ENCODE results near the gene CCDC192.

CCDC192 gene

GRCh38 chr5:127863610-127864395 is 160.6 kb downstream of the CCDC192 start:
- Histone ChIP-seq H3K79me2 (ENCODE audit: control insufficient read depth, low read length) (no peaks in the 10 kb centered on the region), H3K27ac (ENCODE audit: low read depth, low read length) (no peak overlapping the region), H3K9me2 (replicated peaks; ENCODE audit: control insufficient read depth, low read length) (no peaks in the 10 kb centered on the region), H3K4me1 (ENCODE audit: control insufficient read depth, low read length) (peaks cover 22% of the 10 kb centered on the region), H3K36me3 (ENCODE audit: control insufficient read depth, low read length) (no peaks in the 10 kb centered on the region), H3F3A (ENCODE audit: control insufficient read depth, insufficient read depth) (no peaks in the 10 kb centered on the region), H3K9me3 (ENCODE audit: control insufficient read depth, insufficient read depth, low read length) (no peaks in the 10 kb centered on the region), H3K27me3 (ENCODE audit: control insufficient read depth, low read length) (no peaks in the 10 kb centered on the region), H3K4me2 (ENCODE audit: low read length) (no peak overlapping the region), H4K20me1 (ENCODE audit: control insufficient read depth, insufficient read depth, low read depth, low read length) (no peaks in the 10 kb centered on the region), H3K4me3 (ENCODE audit: low read length) (no peak overlapping the region)
- no peak for TF ChIP-seq CTCF (IDR thresholded peaks at IDR 0.05; ENCODE audit: low read depth, low read length, poor library complexity, severe bottlenecking)
- no peak for TF ChIP-seq EZH2phosphoT487 (IDR thresholded peaks at IDR 0.05; ENCODE audit: borderline replicate concordance, low read length)

- Histone ChIP-seq H3K36me3 (ENCODE audit: control insufficient read depth, low read length) (no peaks in the 10 kb centered on the region), H3K4me2 (ENCODE audit: low read length) (no peak overlapping the region), H3K4me1 (ENCODE audit: control insufficient read depth, low read length) (peaks cover 23% of the 10 kb centered on the region), H3K27me3 (ENCODE audit: control insufficient read depth, low read length) (no peaks in the 10 kb centered on the region), H3K9me2 (replicated peaks; ENCODE audit: control insufficient read depth, low read length) (no peaks in the 10 kb centered on the region), H3K79me2 (ENCODE audit: control insufficient read depth, low read length) (no peaks in the 10 kb centered on the region), H3F3A (ENCODE audit: control insufficient read depth, insufficient read depth) (no peaks in the 10 kb centered on the region), H3K9me3 (ENCODE audit: control insufficient read depth, insufficient read depth, low read length) (no peaks in the 10 kb centered on the region), H3K4me3 (ENCODE audit: low read length) (no peak overlapping the region), H3K27ac (ENCODE audit: low read depth, low read length) (no peak overlapping the region), H4K20me1 (ENCODE audit: control insufficient read depth, insufficient read depth, low read depth, low read length) (no peaks in the 10 kb centered on the region)
- no peak for TF ChIP-seq CTCF (IDR thresholded peaks at IDR 0.05; ENCODE audit: low read depth, low read length, poor library complexity, severe bottlenecking)
- no peak for TF ChIP-seq EZH2phosphoT487 (IDR thresholded peaks at IDR 0.05; ENCODE audit: borderline replicate concordance, low read length)
Observed at GRCh38 chr5:127864511-127864910, 161.3 kb downstream of the CCDC192 start.

- Histone ChIP-seq H3K27ac (ENCODE audit: low read depth, low read length) (no peak overlapping the region), H3K9me2 (replicated peaks; ENCODE audit: control insufficient read depth, low read length) (no peaks in the 10 kb centered on the region), H3K79me2 (ENCODE audit: control insufficient read depth, low read length) (no peaks in the 10 kb centered on the region), H3K9me3 (ENCODE audit: control insufficient read depth, insufficient read depth, low read length) (no peaks in the 10 kb centered on the region), H3K4me3 (ENCODE audit: low read length) (no peak overlapping the region), H3K27me3 (ENCODE audit: control insufficient read depth, low read length) (no peaks in the 10 kb centered on the region), H3F3A (ENCODE audit: control insufficient read depth, insufficient read depth) (no peaks in the 10 kb centered on the region), H3K4me2 (ENCODE audit: low read length) (no peak overlapping the region), H4K20me1 (ENCODE audit: control insufficient read depth, insufficient read depth, low read depth, low read length) (no peaks in the 10 kb centered on the region), H3K36me3 (ENCODE audit: control insufficient read depth, low read length) (no peaks in the 10 kb centered on the region), H3K4me1 (ENCODE audit: control insufficient read depth, low read length) (peaks cover 30% of the 10 kb centered on the region)
- TF ChIP-seq CTCF (IDR thresholded peaks at IDR 0.05; ENCODE audit: low read depth, low read length, poor library complexity, severe bottlenecking) (no peak), EZH2phosphoT487 (IDR thresholded peaks at IDR 0.05; ENCODE audit: borderline replicate concordance, low read length) (no peak)
Observed at GRCh38 chr5:127865273-127865672, 162.1 kb downstream of the CCDC192 start.
